ENCODE results near the gene CD33. TPM values are rescaled to one million over a fixed set of nuclear protein-coding genes. Genes with fewer than 3 reads are reported as not detected.

Gene CD33
- total RNA-seq, 2 donors from 2014 or later = 1.9 to 2.5 TPM

GRCh38 chr19:51271067-51271466, 46.2 kb downstream of the CD33 start:
- H3K36me3 ChIP-seq = no peaks in the 10 kb centered on the region
- no peak overlapping the region for H3K27ac ChIP-seq
- no peaks in the 10 kb centered on the region for H3K9me3 ChIP-seq
- intact Hi-C loops (cut with DNase I) = no loop called here
- H3K4me3 ChIP-seq = no peak overlapping the region
- no peak for DNase-seq (ENCODE audit: low spot score)
- H3K27me3 ChIP-seq (replicated peaks; ENCODE audit: insufficient read depth) = no peaks in the 10 kb centered on the region
- TF ChIP-seq CTCF (IDR thresholded peaks at IDR 0.05) (no peak), POLR2AphosphoS5 (IDR thresholded peaks at IDR 0.05) (no peak), POLR2A (IDR thresholded peaks at IDR 0.05) (no peak)
- 48% methylated on average over 26 of the region's 26 CpGs for WGBS
- no peaks in the 10 kb centered on the region for H3K4me1 ChIP-seq (replicated peaks)

GRCh38 chr19:51272183-51272810, 47.4 kb downstream of the CD33 start:
- no peak for DNase-seq (ENCODE audit: low spot score)
- 50% methylated on average over 6 of the region's 6 CpGs for WGBS
- TF ChIP-seq POLR2AphosphoS5 (IDR thresholded peaks at IDR 0.05) = no peak
- no peak for TF ChIP-seq POLR2A (IDR thresholded peaks at IDR 0.05)
- no peak for TF ChIP-seq CTCF (IDR thresholded peaks at IDR 0.05)

GRCh38 chr19:51274049-51274770, 49.3 kb downstream of the CD33 start:
- WGBS = 78% methylated on average over 8 of the region's 8 CpGs
- DNase-seq (ENCODE audit: low spot score) = no peak
- Histone ChIP-seq H3K4me1 (replicated peaks) (no peaks in the 10 kb centered on the region), H3K9me3 (no peaks in the 10 kb centered on the region), H3K27ac (no peak overlapping the region), H3K27me3 (replicated peaks; ENCODE audit: insufficient read depth) (no peaks in the 10 kb centered on the region), H3K4me3 (no peak overlapping the region), H3K36me3 (no peaks in the 10 kb centered on the region)
- TF ChIP-seq CTCF (IDR thresholded peaks at IDR 0.05) (no peak), POLR2AphosphoS5 (IDR thresholded peaks at IDR 0.05) (no peak), POLR2A (IDR thresholded peaks at IDR 0.05) (no peak)
- intact Hi-C loops (cut with DNase I) = no loop called here

More at GRCh38 chr19:51272183-51272810, 47.4 kb downstream of the CD33 start:
- Histone ChIP-seq H3K4me3 (no peak overlapping the region), H3K27ac (no peak overlapping the region), H3K9me3 (no peaks in the 10 kb centered on the region), H3K36me3 (no peaks in the 10 kb centered on the region), H3K4me1 (replicated peaks) (no peaks in the 10 kb centered on the region), H3K27me3 (replicated peaks; ENCODE audit: insufficient read depth) (no peaks in the 10 kb centered on the region)
- intact Hi-C loops (cut with DNase I) = no loop called here

GRCh38 chr19:51277112-51277511, 52.2 kb downstream of the CD33 start:
- Histone ChIP-seq H3K27me3 (replicated peaks; ENCODE audit: insufficient read depth) (no peaks in the 10 kb centered on the region), H3K4me3 (no peak overlapping the region), H3K9me3 (no peaks in the 10 kb centered on the region), H3K4me1 (replicated peaks) (no peaks in the 10 kb centered on the region), H3K27ac (no peak overlapping the region), H3K36me3 (no peaks in the 10 kb centered on the region)
- 55% methylated on average over 3 of the region's 3 CpGs for WGBS
- intact Hi-C loops (cut with DNase I) = no loop called here
- DNase-seq (ENCODE audit: low spot score) = no peak
- TF ChIP-seq POLR2AphosphoS5 (IDR thresholded peaks at IDR 0.05) = no peak
- no peak for TF ChIP-seq CTCF (IDR thresholded peaks at IDR 0.05)
- TF ChIP-seq POLR2A (IDR thresholded peaks at IDR 0.05) = no peak

- Histone ChIP-seq H3K4me1 (replicated peaks) (no peaks in the 10 kb centered on the region), H3K27me3 (replicated peaks; ENCODE audit: insufficient read depth) (no peaks in the 10 kb centered on the region), H3K4me3 (no peak overlapping the region), H3K9me3 (no peaks in the 10 kb centered on the region), H3K36me3 (no peaks in the 10 kb centered on the region), H3K27ac (no peak overlapping the region)
- DNase-seq (ENCODE audit: low spot score) = no peak
- TF ChIP-seq CTCF (IDR thresholded peaks at IDR 0.05) (no peak), POLR2AphosphoS5 (IDR thresholded peaks at IDR 0.05) (no peak), POLR2A (IDR thresholded peaks at IDR 0.05) (no peak)
- WGBS = 92% methylated on average over 4 of the region's 4 CpGs
- intact Hi-C loops (cut with DNase I) = no loop called here
Measured at GRCh38 chr19:51282335-51282734, 57.5 kb downstream of the CD33 start.

Data from prostate gland (tissue), 2 donors.